ENCODE measurements around the gene RBMS3. TPM values are rescaled to one million over a fixed set of nuclear protein-coding genes. Genes with fewer than 3 reads are reported as not detected.

RBMS3 gene
- total RNA-seq, 1 donor from 2014 or later, result 70.0 TPM

GRCh38 chr3:29924783-29925561 is 644.1 kb downstream of the RBMS3 start:
- H3K27ac ChIP-seq, result no peak overlapping the region
- H3K4me3 ChIP-seq, result no peak overlapping the region
- DNase-seq (ENCODE audit: extremely low spot score in 2 of 2), result no peak
- H3K27me3 ChIP-seq, result no peaks in the 10 kb centered on the region
- H3K4me1 ChIP-seq, result peaks cover 9% of the 10 kb centered on the region
- no peaks in the 10 kb centered on the region for H3K36me3 ChIP-seq
- H3K9me3 ChIP-seq, result no peaks in the 10 kb centered on the region
- intact Hi-C loops (cut with DNase I), result no loop called here
- TF ChIP-seq CTCF (IDR thresholded peaks at IDR 0.05) (no peak), POLR2A (IDR thresholded peaks at IDR 0.05) (no peak), POLR2AphosphoS5 (IDR thresholded peaks at IDR 0.05; ENCODE audit: insufficient read depth in 1 of 2, low read depth in 1 of 2) (no peak)

- Histone ChIP-seq H3K27ac (no peak overlapping the region), H3K27me3 (no peaks in the 10 kb centered on the region), H3K4me3 (no peak overlapping the region), H3K9me3 (no peaks in the 10 kb centered on the region), H3K4me1 (peaks cover 9% of the 10 kb centered on the region), H3K36me3 (no peaks in the 10 kb centered on the region)
- TF ChIP-seq POLR2AphosphoS5 (IDR thresholded peaks at IDR 0.05; ENCODE audit: insufficient read depth in 1 of 2, low read depth in 1 of 2) (no peak), POLR2A (IDR thresholded peaks at IDR 0.05) (no peak), CTCF (IDR thresholded peaks at IDR 0.05) (no peak)
- DNase-seq (ENCODE audit: extremely low spot score in 2 of 2), result no peak
- intact Hi-C loops (cut with DNase I), result no loop called here
Observed at GRCh38 chr3:29926378-29926777, 645.5 kb downstream of the RBMS3 start.

GRCh38 chr3:29932696-29933325 is 651.9 kb downstream of the RBMS3 start:
- Histone ChIP-seq H3K4me3 (no peak overlapping the region), H3K4me1 (no peaks in the 10 kb centered on the region), H3K27me3 (no peaks in the 10 kb centered on the region), H3K9me3 (no peaks in the 10 kb centered on the region), H3K27ac (no peak overlapping the region), H3K36me3 (no peaks in the 10 kb centered on the region)
- intact Hi-C loops (cut with DNase I), result no loop called here
- TF ChIP-seq POLR2A (IDR thresholded peaks at IDR 0.05), result no peak
- DNase-seq (ENCODE audit: extremely low spot score in 2 of 2), result no peak

GRCh38 chr3:29933802-29934490 is 653.1 kb downstream of the RBMS3 start:
- Histone ChIP-seq H3K27ac (no peak overlapping the region), H3K4me3 (no peak overlapping the region), H3K27me3 (no peaks in the 10 kb centered on the region), H3K4me1 (no peaks in the 10 kb centered on the region), H3K36me3 (no peaks in the 10 kb centered on the region), H3K9me3 (no peaks in the 10 kb centered on the region)
- no peak for TF ChIP-seq POLR2A (IDR thresholded peaks at IDR 0.05)
- no peak for TF ChIP-seq CTCF (IDR thresholded peaks at IDR 0.05)
- no peak for TF ChIP-seq POLR2AphosphoS5 (IDR thresholded peaks at IDR 0.05; ENCODE audit: insufficient read depth in 1 of 2, low read depth in 1 of 2)
- intact Hi-C loops (cut with DNase I), result no loop called here
- DNase-seq (ENCODE audit: extremely low spot score in 2 of 2), result no peak

- Histone ChIP-seq H3K27ac (no peak overlapping the region), H3K4me3 (no peak overlapping the region), H3K27me3 (no peaks in the 10 kb centered on the region), H3K36me3 (no peaks in the 10 kb centered on the region), H3K4me1 (no peaks in the 10 kb centered on the region), H3K9me3 (no peaks in the 10 kb centered on the region)
- TF ChIP-seq POLR2A (IDR thresholded peaks at IDR 0.05) (no peak), POLR2AphosphoS5 (IDR thresholded peaks at IDR 0.05; ENCODE audit: insufficient read depth in 1 of 2, low read depth in 1 of 2) (no peak), CTCF (IDR thresholded peaks at IDR 0.05) (no peak)
- intact Hi-C loops (cut with DNase I), result no loop called here
- no peak for DNase-seq (ENCODE audit: extremely low spot score in 2 of 2)
Observed at GRCh38 chr3:29934751-29935150, 653.9 kb downstream of the RBMS3 start.

Data from vagina (tissue), 2 donors.